ENCODE measurements around the gene UPF3A.
"Not testable (repeated sequence)": the region's sequence is repeated elsewhere in the genome, so short reads cannot be mapped to it uniquely, and the experiment has no call there.

The UPF3A gene

GRCh38 chr13:114334305-114335053, 53.1 kb downstream of the UPF3A start:
- peaks cover 0 to 2% of the 10 kb centered on the region in 2 donors for H3K36me3 ChIP-seq (ENCODE audit: control insufficient read depth in 2 of 2, insufficient read depth in 2 of 2, low read length in 2 of 2)
- H3K27ac ChIP-seq (ENCODE audit: low read length): no peak overlapping the region
- no peaks in the 10 kb centered on the region for H3K9me3 ChIP-seq (ENCODE audit: control insufficient read depth in 2 of 2, low read length in 2 of 2)
- H3K4me3 ChIP-seq (ENCODE audit: low read length in 2 of 2): no peak overlapping the region
- peaks cover 4% of the 10 kb centered on the region for H3K4me1 ChIP-seq (ENCODE audit: control insufficient read depth, insufficient read depth, low read length)
- H3K27me3 ChIP-seq (ENCODE audit: control insufficient read depth in 1 of 2, insufficient read depth in 2 of 2, low read length in 2 of 2): no peaks in the 10 kb centered on the region
- H3K9ac ChIP-seq (ENCODE audit: low read length in 2 of 2): no peak overlapping the region

GRCh38 chr13:114336457-114336856, 55.1 kb downstream of the UPF3A start:
- not testable (repeated sequence) for H3K27ac ChIP-seq (ENCODE audit: low read length); H3K36me3 ChIP-seq (ENCODE audit: control insufficient read depth in 2 of 2, insufficient read depth in 2 of 2, low read length in 2 of 2); H3K4me3 ChIP-seq (ENCODE audit: low read length in 2 of 2); H3K27me3 ChIP-seq (ENCODE audit: control insufficient read depth in 1 of 2, insufficient read depth in 2 of 2, low read length in 2 of 2); H3K9me3 ChIP-seq (ENCODE audit: control insufficient read depth in 2 of 2, low read length in 2 of 2); H3K4me1 ChIP-seq (ENCODE audit: control insufficient read depth, insufficient read depth, low read length); H3K9ac ChIP-seq (ENCODE audit: low read length in 2 of 2)

- Histone ChIP-seq H3K27me3 (ENCODE audit: control insufficient read depth in 1 of 2, insufficient read depth in 2 of 2, low read length in 2 of 2) (no peaks in the 10 kb centered on the region), H3K9me3 (ENCODE audit: control insufficient read depth in 2 of 2, low read length in 2 of 2) (no peaks in the 10 kb centered on the region), H3K36me3 (ENCODE audit: control insufficient read depth in 2 of 2, insufficient read depth in 2 of 2, low read length in 2 of 2) (no peaks in the 10 kb centered on the region), H3K4me1 (ENCODE audit: control insufficient read depth, insufficient read depth, low read length) (peaks cover 4% of the 10 kb centered on the region), H3K27ac (ENCODE audit: low read length) (no peak overlapping the region), H3K9ac (ENCODE audit: low read length in 2 of 2) (no peak overlapping the region), H3K4me3 (ENCODE audit: low read length in 2 of 2) (no peak overlapping the region)
Measured at GRCh38 chr13:114338959-114339358, 57.6 kb downstream of the UPF3A start.

- no peak overlapping the region for H3K9ac ChIP-seq (ENCODE audit: low read length in 2 of 2)
- no peak overlapping the region for H3K4me3 ChIP-seq (ENCODE audit: low read length in 2 of 2)
- no peaks in the 10 kb centered on the region for H3K27me3 ChIP-seq (ENCODE audit: control insufficient read depth in 1 of 2, insufficient read depth in 2 of 2, low read length in 2 of 2)
Measured at GRCh38 chr13:114339857-114340534, 58.6 kb downstream of the UPF3A start.

GRCh38 chr13:114341003-114341777, 59.8 kb downstream of the UPF3A start:
- no peak overlapping the region for H3K9ac ChIP-seq (ENCODE audit: low read length in 2 of 2)
- no peaks in the 10 kb centered on the region for H3K9me3 ChIP-seq (ENCODE audit: control insufficient read depth in 2 of 2, low read length in 2 of 2)
- no peak overlapping the region for H3K27ac ChIP-seq (ENCODE audit: low read length)
- peaks cover 4% of the 10 kb centered on the region for H3K4me1 ChIP-seq (ENCODE audit: control insufficient read depth, insufficient read depth, low read length)
- H3K36me3 ChIP-seq (ENCODE audit: control insufficient read depth in 2 of 2, insufficient read depth in 2 of 2, low read length in 2 of 2): no peaks in the 10 kb centered on the region
- H3K27me3 ChIP-seq (ENCODE audit: control insufficient read depth in 1 of 2, insufficient read depth in 2 of 2, low read length in 2 of 2): no peaks in the 10 kb centered on the region
- no peak overlapping the region for H3K4me3 ChIP-seq (ENCODE audit: low read length in 2 of 2)

More at GRCh38 chr13:114339857-114340534, 58.6 kb downstream of the UPF3A start:
- H3K9me3 ChIP-seq (ENCODE audit: control insufficient read depth in 2 of 2, low read length in 2 of 2): no peaks in the 10 kb centered on the region
- no peak overlapping the region for H3K27ac ChIP-seq (ENCODE audit: low read length)
- no peaks in the 10 kb centered on the region for H3K36me3 ChIP-seq (ENCODE audit: control insufficient read depth in 2 of 2, insufficient read depth in 2 of 2, low read length in 2 of 2)
- H3K4me1 ChIP-seq (ENCODE audit: control insufficient read depth, insufficient read depth, low read length): peaks cover 4% of the 10 kb centered on the region

- H3K9me3 ChIP-seq (ENCODE audit: control insufficient read depth in 2 of 2, low read length in 2 of 2); H3K4me1 ChIP-seq (ENCODE audit: control insufficient read depth, insufficient read depth, low read length); H3K27ac ChIP-seq (ENCODE audit: low read length); H3K27me3 ChIP-seq (ENCODE audit: control insufficient read depth in 1 of 2, insufficient read depth in 2 of 2, low read length in 2 of 2); H3K4me3 ChIP-seq (ENCODE audit: low read length in 2 of 2); H3K36me3 ChIP-seq (ENCODE audit: control insufficient read depth in 2 of 2, insufficient read depth in 2 of 2, low read length in 2 of 2); H3K9ac ChIP-seq (ENCODE audit: low read length in 2 of 2): not testable (repeated sequence)
Measured at GRCh38 chr13:114347256-114347655, 65.9 kb downstream of the UPF3A start.

- H3K4me1 ChIP-seq (ENCODE audit: control insufficient read depth, insufficient read depth, low read length); H3K27me3 ChIP-seq (ENCODE audit: control insufficient read depth in 1 of 2, insufficient read depth in 2 of 2, low read length in 2 of 2); H3K4me3 ChIP-seq (ENCODE audit: low read length in 2 of 2); H3K36me3 ChIP-seq (ENCODE audit: control insufficient read depth in 2 of 2, insufficient read depth in 2 of 2, low read length in 2 of 2); H3K9ac ChIP-seq (ENCODE audit: low read length in 2 of 2); H3K27ac ChIP-seq (ENCODE audit: low read length); H3K9me3 ChIP-seq (ENCODE audit: control insufficient read depth in 2 of 2, low read length in 2 of 2): not testable (repeated sequence)
Measured at GRCh38 chr13:114352763-114353162, 71.4 kb downstream of the UPF3A start.

GRCh38 chr13:114353382-114353781, 72.0 kb downstream of the UPF3A start:
- H3K4me1 ChIP-seq (ENCODE audit: control insufficient read depth, insufficient read depth, low read length); H3K9me3 ChIP-seq (ENCODE audit: control insufficient read depth in 2 of 2, low read length in 2 of 2); H3K27ac ChIP-seq (ENCODE audit: low read length); H3K4me3 ChIP-seq (ENCODE audit: low read length in 2 of 2); H3K9ac ChIP-seq (ENCODE audit: low read length in 2 of 2); H3K36me3 ChIP-seq (ENCODE audit: control insufficient read depth in 2 of 2, insufficient read depth in 2 of 2, low read length in 2 of 2); H3K27me3 ChIP-seq (ENCODE audit: control insufficient read depth in 1 of 2, insufficient read depth in 2 of 2, low read length in 2 of 2): not testable (repeated sequence)

Data from stomach smooth muscle (tissue), 2 donors.